ENCODE data around the gene TANK.

DNA sequence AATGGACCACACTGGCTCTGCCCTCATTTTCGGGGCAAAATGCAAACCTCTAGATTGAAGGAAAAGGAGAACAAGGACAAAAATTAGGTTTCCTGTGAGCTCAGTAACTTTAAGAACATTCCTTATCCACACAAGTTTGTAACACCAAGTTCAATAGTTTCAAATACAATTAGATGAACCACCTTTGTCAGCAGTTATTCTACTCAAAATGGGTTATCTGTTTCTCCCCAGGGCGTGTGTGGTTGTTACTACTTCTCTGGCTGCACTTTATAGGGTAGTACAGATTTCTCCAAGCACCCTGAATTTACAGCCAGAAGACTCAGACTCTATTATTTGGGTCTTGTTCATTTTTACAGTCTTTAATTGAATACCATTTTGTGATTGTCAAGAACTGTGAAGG lies 45.0 kb upstream of the TANK start:
- TF ChIP-seq POLR2A (IDR thresholded peaks at IDR 0.05; ENCODE audit: low read depth, low read length): no peak
- TF ChIP-seq, protein P1, sequence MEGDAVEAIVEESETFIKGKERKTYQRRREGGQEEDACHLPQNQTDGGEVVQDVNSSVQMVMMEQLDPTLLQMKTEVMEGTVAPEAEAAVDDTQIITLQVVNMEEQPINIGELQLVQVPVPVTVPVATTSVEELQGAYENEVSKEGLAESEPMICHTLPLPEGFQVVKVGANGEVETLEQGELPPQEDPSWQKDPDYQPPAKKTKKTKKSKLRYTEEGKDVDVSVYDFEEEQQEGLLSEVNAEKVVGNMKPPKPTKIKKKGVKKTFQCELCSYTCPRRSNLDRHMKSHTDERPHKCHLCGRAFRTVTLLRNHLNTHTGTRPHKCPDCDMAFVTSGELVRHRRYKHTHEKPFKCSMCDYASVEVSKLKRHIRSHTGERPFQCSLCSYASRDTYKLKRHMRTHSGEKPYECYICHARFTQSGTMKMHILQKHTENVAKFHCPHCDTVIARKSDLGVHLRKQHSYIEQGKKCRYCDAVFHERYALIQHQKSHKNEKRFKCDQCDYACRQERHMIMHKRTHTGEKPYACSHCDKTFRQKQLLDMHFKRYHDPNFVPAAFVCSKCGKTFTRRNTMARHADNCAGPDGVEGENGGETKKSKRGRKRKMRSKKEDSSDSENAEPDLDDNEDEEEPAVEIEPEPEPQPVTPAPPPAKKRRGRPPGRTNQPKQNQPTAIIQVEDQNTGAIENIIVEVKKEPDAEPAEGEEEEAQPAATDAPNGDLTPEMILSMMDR (IDR thresholded peaks at IDR 0.05; ENCODE audit: extremely low read depth in 1 of 2, insufficient read depth in 1 of 2, low read depth in 1 of 2, low read length in 2 of 2): no peak
